GM18951 (cell line): Measurements from ENCODE around the gene GMIP.

Experiments
- POLR2A ChIP-seq: IDR thresholded peaks from 4 replicates; pipeline ENCODE4 v1.6.1; 2011; ENCODE audit warnings: mild to moderate bottlenecking; ENCODE audit not compliant: insufficient read length, insufficient read depth; ENCODE audit errors: extremely low read depth
- in situ Hi-C: fragments of 300-500 bp; cut with MboI; formaldehyde crosslinking; loops from one replicate; pipeline ENCODE4 v1.12.0; 2022; ENCODE audit warnings: low sequenced_read_pairs, mixed read lengths, inconsistent platforms; ENCODE audit not compliant: unreplicated experiment

The GMIP gene

DNA sequence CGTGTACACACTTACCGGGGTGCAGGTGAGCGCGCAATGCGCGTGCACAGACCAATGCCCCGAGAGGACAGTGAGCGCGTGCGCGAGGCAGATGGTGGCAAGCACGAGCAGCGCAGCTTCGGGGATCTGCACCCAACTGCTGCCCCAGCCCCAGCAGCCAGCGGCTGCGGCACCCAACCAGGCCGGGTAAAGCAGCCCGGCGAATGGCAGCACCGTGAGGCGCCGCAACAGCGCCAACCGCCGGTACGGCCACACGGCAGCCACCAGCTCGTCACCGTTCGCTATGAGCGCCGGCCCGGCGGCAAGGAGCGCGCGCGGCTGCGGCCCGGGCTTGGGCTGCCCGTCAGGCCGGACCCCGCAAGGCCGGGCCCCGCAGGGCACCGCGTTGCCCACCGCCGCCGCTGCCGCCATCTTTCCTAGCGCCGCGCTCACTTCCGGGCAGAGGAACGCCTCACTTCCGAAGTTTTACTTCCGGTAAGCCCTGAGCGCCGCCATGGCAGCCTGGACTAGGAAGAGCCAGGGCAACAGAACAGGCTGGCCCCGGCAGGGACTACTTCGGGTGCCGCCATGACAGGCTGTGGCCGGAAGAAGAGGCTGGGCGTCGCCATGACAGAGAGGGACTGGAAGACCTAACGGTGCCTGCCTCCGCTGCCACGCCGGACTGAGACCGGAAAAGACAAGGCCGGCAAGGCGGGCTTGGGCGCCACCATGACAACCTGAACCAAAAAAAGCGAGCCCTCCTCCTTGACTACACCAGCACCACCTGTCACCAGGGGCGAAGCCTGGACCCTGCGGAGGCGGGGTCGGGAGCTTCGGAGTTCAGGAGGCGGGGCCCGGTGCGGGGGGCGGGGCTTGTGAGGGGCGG, 20.0 kb upstream of the GMIP start, which contains the start of gene ATP13A1:
ATP13A1 (minus strand) TSS at position 421 of the 865 bp plus-strand sequence; CDS start at position 411, 10 bp downstream.
- in situ Hi-C loops = no loop called here

DNA sequence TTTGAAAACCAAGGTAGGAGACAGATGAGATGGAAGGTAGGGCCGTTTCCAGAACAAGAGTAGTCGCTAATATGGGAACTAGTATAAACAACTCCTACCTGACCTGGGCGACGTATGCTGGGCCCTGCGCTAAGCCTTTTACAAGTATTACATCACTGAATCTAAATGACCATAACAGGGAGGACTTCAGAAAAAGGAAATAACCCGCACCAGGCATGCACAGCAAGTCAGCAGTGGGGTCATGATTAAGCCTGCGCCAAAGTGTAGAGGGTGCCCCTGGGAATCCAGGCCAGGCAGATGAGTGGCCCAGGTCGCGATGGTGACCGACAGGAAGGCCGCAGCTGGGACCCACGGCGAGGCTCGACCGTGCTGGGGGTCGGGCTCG, 19.4 kb upstream of the GMIP start:
- TF ChIP-seq POLR2A = no peak
- in situ Hi-C loops = no loop called here

More for the DNA sequence above, 20.0 kb upstream of the GMIP start, which contains the start of gene ATP13A1:
- TF ChIP-seq POLR2A = peak; percentile 86

DNA sequence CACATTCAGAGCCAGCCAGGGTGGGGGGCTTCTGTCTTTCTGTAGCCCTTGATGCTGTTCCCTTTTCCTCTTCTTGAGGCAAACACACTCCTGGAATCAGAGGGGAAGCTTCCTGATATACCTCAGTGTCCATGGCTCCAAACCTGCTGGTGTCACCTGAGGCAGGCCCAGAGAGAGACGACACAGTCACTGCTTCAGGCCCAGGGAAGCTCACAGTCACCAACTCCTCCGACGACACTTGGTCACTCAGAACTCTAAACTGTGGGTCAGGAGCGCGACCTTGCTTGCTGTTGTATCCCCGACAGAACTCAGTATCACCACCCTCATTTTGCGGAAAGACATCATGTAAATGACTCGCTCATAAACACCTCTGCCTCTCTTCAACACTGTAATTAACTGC, 18.9 kb upstream of the GMIP start:
- in situ Hi-C loops = no loop called here
- TF ChIP-seq POLR2A = no peak

DNA sequence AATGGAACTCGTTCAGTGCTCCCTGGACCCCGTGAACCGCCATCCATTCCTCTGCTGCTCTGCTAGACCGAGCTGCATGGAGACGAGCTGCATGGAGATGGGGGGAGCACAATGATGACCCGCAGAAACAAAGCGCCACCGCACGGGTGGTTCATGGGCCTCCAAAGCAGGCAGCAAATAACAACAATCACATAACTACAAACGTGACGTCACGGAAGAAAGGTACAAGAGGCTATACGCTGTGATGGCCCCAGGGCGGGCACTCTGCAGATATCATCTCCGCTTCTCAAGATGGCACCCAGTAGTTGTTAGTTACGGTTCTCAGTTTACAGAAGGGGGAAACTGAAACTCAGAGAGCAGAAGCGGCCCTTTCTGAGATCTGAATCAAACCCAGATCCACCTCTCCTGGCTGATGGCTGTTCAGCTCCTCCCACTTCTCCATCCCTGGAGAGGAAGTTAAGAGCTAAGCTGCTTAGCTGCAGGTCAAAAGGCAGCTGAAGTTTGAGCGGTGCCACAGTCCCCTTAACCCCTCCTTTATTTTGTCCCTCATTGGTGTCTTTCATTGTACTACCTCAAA, 18.3 kb upstream of the GMIP start:
- in situ Hi-C loops = no loop called here
- TF ChIP-seq POLR2A = peak; percentile 67

DNA sequence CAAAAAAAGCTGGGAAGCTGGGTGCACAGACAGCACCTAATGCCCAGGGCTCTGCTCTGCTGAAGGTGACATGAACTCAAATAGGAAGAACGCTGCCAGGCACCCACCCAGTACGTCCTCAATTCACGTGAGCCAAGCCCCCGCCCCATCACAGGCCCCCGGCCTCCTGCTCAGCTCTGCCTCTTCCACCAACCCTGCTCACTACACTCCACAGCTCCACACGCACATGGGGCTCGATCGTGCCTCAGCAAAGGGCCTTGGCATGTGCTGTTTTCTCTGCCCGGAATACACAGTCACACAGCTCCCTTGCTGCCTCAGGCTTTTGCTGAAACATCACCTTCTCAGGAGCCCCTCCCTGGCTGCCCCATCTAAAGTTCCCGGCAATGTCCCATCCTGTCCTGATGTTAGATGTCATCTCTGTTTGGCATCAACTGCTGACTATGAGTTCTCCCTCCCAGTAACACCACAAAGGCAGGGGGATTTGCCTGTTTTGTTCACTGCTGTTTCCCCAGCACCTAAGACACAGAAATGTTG, 17.8 kb upstream of the GMIP start:
- in situ Hi-C loops = no loop called here

DNA sequence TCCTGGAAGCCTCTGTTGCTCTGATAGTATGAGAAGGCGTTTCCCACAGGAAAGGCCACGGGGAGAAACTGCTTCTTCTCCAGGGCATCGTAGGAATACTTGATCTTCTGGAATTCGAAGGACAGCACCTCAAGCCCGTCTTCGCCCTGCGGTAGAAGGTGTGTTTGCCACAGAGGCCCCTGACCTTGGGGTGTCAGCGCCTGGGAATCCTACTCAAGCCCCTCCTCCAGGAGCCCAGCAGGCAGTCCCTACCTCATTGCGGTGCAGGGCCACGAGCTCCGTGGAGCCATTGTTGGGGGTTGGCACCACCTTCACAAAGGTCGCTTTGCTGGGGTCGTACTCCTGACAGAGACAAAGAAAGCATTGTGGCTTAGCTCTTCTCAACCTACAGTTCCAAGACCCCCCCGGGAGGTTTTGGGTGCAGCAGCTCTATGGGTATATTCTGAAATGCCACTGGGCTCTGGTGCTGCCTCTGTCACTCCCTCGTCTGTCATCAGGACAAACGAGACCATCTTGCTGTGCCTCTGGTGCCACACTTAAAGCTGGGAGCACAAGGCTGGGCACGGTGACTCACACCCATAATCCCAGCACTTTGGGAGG, 16.3 kb upstream of the GMIP start:
- in situ Hi-C loops = no loop called here
- TF ChIP-seq POLR2A = no peak

More for the DNA sequence above, 17.8 kb upstream of the GMIP start:
- TF ChIP-seq POLR2A = no peak

DNA sequence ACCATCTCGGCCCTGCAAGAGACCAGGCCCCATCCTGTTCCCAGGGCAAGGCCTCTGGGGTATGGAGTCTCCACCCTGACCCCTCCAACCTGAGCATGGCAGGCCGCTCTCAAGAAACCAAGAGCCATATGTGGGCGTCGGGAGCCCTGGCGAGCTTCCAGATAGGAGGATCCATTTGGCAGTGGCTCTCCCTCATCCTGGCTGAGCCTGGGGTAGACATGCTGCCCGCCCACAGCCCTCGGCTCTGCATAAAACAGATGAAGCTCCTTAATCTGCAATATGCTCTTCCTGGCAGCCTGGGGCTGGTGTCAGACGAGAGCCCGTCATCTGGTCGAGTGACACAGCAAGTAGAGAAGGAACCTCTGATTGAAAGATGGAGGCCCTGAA, 13.9 kb upstream of the GMIP start:
- in situ Hi-C loops = no loop called here
- TF ChIP-seq POLR2A = no peak

DNA sequence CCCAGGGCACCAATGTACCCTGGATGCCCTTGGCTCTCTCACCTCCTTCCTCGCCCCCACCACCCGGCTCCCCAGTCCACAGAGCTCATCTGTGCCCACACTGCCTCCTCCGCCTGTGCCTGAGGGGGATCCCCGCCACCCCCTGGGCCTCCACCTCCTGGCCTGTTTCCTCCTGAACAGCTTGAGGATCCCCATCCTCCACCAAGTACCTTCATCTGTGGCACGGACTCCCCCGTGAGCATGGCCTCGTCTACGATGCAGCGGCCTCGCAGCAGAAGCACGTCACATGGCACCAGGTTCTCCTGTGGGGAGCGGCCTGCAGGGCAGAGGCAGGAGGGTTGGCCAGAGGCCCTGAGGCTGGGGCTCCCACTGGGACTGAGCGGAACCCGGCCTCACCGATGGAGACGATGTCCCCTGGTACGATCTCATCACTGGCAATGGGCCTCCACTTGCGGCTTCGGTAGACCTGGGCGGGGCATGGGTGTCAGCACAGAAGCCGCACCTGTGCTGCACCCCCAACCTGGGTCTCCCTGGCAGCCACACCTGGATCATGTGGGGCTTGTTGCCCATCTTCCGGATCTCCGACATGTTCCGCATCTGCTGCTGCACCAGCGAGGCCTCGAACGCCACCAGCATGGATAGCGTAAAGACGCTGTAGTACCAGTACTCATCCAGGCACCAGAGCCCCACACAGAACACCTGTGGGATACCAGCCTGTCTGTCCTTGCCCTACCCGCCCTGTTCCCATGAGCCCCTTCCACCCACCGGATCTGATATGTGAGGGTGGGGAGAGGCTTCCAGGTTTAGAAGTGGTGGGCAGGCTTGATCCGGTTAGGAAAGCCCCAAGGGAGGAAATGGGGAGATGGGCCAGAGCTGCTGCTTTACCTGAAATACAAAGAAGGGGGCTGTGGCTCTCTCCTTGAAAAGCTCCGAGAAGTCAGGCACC, 13.3 kb upstream of the GMIP start:
- TF ChIP-seq POLR2A = no peak
- in situ Hi-C loops = no loop called here

DNA sequence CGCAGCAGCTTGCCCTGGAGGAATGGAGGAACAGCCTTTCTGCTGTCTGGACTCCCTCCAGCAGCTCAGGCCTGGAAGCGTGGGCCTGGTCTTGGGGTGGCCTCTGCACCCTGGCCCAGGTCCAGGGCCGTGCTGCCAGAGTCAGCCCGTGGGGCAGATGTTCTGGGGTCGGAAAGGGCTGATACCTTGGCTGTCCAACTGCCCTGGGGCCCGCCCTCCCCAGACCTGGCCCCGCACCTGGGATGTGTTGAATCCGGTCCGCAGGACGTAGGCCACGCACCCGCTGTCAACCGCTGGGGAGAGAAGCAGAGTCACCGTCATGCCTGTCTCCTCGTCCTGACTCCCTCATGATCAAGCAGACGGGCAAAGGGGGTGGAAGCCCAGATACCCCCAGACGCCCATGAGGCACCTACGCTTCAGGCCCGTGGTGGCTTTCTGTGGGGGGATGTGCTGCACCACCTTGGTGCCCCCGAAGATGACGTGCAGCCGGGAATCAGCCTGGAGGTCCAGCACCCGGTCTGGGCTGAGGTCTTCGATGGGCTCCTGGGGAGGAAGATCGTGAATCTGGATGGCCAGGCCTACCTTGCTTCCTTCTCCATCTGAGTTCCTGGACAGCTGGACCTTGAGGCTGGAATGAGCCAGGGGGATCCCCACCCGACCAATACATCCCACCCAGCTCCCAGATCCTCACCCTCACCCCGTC, 12.3 kb upstream of the GMIP start:
- TF ChIP-seq POLR2A = no peak
- in situ Hi-C loops = no loop called here

DNA sequence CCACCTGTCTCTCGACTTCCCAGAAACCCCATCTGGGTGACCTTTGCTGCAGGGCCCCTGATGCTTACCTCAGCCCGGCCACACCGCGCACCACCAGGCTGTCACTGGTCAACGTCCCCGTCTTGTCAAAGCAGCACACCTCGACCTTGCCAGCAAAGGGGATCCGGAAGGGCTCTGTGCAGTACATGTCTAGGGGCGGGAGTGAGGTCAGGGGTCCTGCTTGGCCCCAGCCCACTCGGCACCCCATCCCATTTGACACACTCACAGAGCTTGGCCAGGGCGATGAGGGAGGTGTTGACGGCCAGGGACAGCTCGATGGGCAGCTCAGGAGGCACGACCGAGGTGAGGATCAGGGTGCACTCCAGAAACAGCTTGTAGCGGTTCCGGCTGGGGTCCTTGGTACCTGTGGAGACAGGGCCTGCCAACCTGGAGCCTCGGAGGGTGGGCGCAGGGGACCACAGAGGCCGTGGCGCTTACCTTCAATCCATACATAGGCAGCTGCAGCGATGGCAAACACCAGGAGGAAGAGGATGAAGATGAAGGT, 11.7 kb upstream of the GMIP start:
- TF ChIP-seq POLR2A = no peak
- in situ Hi-C loops = no loop called here

DNA sequence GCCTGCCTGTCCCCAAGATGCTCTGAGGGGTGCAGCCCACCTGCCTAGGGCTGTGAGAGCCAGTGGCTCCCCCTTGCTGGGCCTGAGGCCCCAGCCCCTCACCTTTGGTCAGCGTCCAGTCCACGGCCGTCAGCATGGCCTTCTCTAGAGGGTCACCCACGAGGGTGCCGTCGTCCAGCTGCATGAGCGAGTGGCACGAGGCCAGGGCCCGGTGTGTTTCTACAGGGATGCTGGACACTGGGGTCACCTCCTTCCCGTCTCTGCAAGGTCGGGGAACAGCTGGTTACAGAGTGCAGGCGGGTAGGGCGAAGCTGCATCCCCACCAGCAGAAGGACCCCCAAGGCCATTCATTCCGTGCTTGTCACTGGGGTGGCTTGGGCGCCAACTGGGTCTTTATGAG, 11.0 kb upstream of the GMIP start:
- in situ Hi-C loops = no loop called here
- TF ChIP-seq POLR2A = no peak
